Thyroid gland (tissue), 4 donors: ENCODE results near the gene SYNCRIP.

Source experiments
- POLR2A ChIP-seq, 2 donors: fragments of 450-650 bp; IDR thresholded peaks; one replicate each; pipeline ENCODE4 v1.6.1; 2017; ENCODE audit warnings: antibody characterized with exemption in 2 of 2, mild to moderate bottlenecking in 2 of 2, moderate library complexity in 1 of 2
- TF ChIP-seq, protein P1 (sequence below), 6 experiments: fragments of 200-600 bp in 3 of 6; fragments of 450-650 bp in 3 of 6; sonication (generic) in 3 of 6; IDR thresholded peaks; one replicate each; pipeline ENCODE4 v1.5.1; 2016 to 2019; ENCODE audit warnings: antibody characterized with exemption in 6 of 6, mild to moderate bottlenecking in 2 of 6, inconsistent platforms in 1 of 6, moderate library complexity in 1 of 6

DNA sequence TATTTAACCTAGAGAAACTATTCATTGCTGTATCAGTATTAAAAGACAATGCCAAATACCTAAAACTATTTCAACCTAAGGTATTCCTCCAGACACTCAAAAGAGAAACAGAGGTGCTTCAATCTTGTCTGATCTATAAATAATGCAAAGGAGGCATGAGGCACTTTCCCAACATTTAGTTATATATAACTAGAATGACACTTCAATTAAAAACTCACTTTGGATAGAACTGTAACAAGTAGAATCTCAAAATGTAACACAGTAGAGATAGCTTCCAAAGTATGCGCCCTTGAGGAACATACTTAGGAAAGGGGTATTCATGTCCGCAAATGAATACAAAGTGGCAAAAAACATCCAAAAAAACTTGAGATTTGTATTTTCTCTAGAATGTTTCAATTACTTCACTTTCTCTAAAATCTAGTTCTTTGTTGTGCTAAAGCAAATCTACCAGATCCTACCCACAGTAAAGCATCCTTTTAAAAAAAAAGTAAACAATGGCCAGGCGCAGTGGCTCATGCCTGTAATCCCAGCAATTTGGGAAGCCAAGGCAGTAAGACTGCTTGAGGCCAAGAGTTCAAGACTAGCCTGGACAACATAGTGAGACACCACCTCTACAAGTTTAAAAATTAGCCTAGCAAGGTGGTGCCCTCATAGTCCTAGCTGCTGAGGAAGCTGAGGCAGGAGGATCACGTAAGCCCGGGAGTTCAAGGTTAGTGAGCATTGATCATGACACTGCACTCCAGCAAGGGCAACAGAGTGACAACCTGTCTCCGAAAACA is 10.3 kb downstream of the SYNCRIP start:
- no peak for TF ChIP-seq POLR2A (IDR thresholded peaks at IDR 0.05)
- TF ChIP-seq, protein P1, sequence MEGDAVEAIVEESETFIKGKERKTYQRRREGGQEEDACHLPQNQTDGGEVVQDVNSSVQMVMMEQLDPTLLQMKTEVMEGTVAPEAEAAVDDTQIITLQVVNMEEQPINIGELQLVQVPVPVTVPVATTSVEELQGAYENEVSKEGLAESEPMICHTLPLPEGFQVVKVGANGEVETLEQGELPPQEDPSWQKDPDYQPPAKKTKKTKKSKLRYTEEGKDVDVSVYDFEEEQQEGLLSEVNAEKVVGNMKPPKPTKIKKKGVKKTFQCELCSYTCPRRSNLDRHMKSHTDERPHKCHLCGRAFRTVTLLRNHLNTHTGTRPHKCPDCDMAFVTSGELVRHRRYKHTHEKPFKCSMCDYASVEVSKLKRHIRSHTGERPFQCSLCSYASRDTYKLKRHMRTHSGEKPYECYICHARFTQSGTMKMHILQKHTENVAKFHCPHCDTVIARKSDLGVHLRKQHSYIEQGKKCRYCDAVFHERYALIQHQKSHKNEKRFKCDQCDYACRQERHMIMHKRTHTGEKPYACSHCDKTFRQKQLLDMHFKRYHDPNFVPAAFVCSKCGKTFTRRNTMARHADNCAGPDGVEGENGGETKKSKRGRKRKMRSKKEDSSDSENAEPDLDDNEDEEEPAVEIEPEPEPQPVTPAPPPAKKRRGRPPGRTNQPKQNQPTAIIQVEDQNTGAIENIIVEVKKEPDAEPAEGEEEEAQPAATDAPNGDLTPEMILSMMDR (IDR thresholded peaks at IDR 0.05): no peak
